GM12864 (cell line): ENCODE data around the gene ARFGAP1.
"Not testable (repeated sequence)": the region's sequence is repeated elsewhere in the genome, so short reads cannot be mapped to it uniquely, and the experiment has no call there.

Experiments used
- DNase-seq: peaks from one replicate; pipeline ENCODE4 v3.0.0-alpha.2; 2011; ENCODE audit warnings: low read depth
- H3K4me3 ChIP-seq: 2 replicates; pipeline ENCODE4 v1.5.1; 2011; ENCODE audit warnings: mild to moderate bottlenecking, low read depth, low read length, control low read depth
- TF ChIP-seq, protein P1 (sequence below): IDR thresholded peaks from 2 replicates; pipeline ENCODE4 v1.5.1; 2011; ENCODE audit warnings: low read depth, mild to moderate bottlenecking, moderate library complexity, low read length, control low read depth, inconsistent platforms; ENCODE audit errors: missing control alignments

The ARFGAP1 gene

DNA sequence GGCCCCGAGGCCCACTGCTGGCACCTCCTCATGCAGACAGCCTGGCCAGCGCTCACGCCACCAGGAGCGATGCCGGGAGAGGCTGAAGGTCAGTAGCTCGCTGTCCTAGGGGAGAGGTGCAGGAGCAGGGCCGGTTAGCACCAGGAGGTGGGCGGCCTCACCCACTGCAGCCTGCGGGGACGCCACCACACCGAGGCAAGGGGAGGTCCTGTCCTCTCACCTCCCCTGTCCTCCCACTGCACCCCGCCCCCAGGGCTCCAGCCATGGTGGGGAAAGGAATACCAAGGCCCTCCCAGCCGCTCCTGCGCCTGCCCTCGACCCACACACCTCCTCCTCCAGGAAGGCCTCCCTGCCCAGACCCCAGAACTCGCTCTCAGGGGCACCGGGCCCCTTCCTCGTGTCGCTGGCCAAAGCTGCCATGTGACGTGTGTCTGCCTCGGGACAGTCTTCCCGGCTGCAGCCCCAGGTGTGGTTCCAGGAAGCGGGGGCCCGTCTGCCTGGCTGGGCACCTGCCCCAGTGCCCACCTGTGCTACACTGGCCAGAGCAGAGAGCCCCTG is 24.9 kb upstream of the ARFGAP1 start:
- TF ChIP-seq, protein P1, sequence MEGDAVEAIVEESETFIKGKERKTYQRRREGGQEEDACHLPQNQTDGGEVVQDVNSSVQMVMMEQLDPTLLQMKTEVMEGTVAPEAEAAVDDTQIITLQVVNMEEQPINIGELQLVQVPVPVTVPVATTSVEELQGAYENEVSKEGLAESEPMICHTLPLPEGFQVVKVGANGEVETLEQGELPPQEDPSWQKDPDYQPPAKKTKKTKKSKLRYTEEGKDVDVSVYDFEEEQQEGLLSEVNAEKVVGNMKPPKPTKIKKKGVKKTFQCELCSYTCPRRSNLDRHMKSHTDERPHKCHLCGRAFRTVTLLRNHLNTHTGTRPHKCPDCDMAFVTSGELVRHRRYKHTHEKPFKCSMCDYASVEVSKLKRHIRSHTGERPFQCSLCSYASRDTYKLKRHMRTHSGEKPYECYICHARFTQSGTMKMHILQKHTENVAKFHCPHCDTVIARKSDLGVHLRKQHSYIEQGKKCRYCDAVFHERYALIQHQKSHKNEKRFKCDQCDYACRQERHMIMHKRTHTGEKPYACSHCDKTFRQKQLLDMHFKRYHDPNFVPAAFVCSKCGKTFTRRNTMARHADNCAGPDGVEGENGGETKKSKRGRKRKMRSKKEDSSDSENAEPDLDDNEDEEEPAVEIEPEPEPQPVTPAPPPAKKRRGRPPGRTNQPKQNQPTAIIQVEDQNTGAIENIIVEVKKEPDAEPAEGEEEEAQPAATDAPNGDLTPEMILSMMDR = no peak
- H3K4me3 ChIP-seq = no peak overlapping the region
- no peak for DNase-seq

DNA sequence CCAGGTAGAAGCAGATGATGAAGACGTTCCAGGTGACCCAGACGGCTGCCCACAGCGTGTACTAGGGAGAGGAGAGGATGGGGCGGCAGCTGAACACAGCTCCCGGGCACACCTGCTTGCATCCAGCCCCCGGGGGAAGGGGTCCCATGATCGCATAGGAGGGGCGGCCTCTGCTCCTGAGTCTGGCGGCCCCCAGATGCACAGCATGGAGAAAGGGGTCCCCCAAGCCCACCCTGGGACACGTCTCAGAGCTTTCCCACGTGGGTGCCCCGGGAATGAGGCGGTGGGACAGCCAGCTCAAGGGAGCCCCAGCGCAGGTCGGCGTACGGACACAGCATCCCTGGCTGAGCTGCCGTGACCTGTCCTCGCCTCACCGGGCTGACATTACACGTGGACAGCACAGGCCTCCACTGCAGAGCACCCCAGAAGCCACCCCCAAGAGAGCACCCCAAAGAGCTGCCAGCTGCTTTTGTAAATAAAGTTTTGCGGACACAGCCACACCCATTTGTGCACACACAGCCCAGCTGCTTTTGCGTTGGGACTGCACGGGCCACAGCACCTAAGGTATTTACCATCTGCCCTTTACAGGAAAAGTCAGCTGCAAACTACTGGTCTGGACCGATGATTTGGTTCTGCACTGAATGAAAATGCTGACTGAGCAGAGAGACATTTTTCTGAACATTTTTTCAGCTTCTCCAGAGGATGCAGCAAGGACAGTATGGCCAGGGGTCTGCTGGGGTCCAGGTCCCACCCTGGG is 23.6 kb upstream of the ARFGAP1 start:
- TF ChIP-seq, protein P1 = no peak
- no peak overlapping the region for H3K4me3 ChIP-seq
- no peak for DNase-seq

DNA sequence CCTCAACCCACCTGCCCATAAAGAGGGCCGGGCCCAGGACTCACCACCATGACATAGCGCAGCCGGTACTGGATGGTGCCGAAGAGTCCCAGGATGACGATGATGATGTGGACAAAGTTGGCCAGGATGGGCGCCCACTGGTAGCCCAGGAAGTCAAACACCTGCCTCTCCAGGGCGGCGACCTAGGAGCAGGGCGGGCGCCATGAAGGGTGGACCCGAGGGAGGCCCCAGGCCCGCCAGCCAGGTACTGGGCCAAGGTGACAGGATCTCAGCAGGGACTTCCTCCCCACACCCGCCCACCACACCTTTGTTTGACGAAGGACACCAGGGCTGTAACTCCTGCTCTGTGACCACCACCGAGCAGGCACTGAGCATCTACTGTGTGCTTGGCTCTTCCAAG is 22.7 kb upstream of the ARFGAP1 start:
- TF ChIP-seq, protein P1 = no peak
- no peak for DNase-seq
- no peak overlapping the region for H3K4me3 ChIP-seq

DNA sequence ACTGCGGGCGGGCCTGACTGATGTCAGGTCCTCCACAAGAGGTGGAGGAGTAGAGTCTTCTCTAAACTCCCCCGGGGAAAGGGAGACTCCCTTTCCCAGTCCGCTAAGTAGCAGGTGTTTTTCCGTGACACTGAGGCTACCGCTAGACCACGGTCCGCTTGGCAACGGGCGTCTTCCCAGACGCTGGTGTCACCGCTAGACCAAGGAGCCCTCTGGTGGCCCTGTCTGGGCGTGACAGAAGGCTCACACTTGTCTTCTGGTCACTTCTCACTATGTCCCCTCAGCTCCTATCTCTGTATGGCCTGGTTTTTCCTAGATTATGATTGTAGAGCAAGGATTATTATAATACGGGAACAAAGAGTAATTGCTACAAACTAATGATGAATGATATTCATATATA is 21.3 kb upstream of the ARFGAP1 start:
- TF ChIP-seq, protein P1 = peak; percentile 33
- DNase-seq, H3K4me3 ChIP-seq: not testable (repeated sequence)

DNA sequence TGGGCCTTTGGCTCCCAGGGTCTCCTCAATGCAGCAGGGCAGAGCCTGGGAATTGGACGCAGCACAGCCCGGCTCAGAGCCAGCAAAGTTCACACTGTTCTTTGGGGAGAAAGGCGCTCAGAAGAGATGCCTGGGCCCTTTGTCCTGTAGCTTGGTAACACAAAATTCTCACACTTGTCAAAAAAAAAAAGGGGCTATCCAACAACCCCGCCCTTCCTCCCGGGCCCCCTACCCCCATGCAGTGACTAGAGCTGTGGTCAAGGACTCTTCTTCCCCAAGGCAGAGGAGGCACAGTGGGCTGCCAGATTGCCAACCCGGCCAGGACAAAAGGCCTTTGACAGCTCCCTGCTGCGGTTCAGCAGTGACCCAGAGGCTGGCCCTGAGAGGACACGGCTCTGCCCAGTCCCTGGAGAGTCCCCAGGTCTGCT is 20.3 kb upstream of the ARFGAP1 start:
- H3K4me3 ChIP-seq = no peak overlapping the region
- TF ChIP-seq, protein P1 = no peak
- DNase-seq = no peak

DNA sequence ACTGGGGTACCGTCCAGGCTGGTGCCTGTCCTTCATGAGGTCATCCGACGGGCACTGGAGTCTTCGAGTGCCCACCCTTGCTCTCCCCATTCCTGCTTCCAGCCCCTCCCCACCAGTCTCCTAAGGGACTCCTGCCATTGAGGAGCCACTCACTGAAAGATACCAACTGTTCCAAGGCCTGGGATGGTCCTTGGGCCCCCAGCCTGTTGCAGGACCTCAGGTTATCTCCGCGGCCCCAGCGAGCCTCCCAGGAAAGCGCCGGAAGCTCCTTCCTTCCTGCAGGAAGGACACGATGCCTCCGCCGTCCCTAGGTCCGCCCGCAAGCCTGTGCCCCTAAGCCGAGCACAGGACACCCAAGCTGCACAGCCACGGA is 19.6 kb upstream of the ARFGAP1 start:
- no peak overlapping the region for H3K4me3 ChIP-seq
- DNase-seq = no peak
- TF ChIP-seq, protein P1 = no peak
